GM12878 (cell line): ENCODE results near the gene TTL.

Experiments used
- BHLHE40 ChIP-seq, 2 experiments: fragments of 450-650 bp in 1 of 2; IDR thresholded peaks; 2 replicates each; pipeline ENCODE4 v1.6.1; 2011 to 2017; ENCODE audit warnings: low read depth in 2 of 2, borderline replicate concordance in 1 of 2, improper control_type of control experiment in 1 of 2, low read length in 1 of 2, mild to moderate bottlenecking in 1 of 2
- GABPA ChIP-seq: IDR thresholded peaks from 2 replicates; pipeline ENCODE4 v1.6.1; 2014; ENCODE audit warnings: antibody characterized with exemption, low read depth, mild to moderate bottlenecking, inconsistent platforms
- HCFC1 ChIP-seq: fragments of 150-350 bp; IDR thresholded peaks from 2 replicates; pipeline ENCODE4 v1.6.1; 2014; ENCODE audit warnings: low read length
- SREBF1 ChIP-seq: IDR thresholded peaks from 2 replicates; pipeline ENCODE4 v1.6.1; 2012; ENCODE audit warnings: mild to moderate bottlenecking, low read length
- USF1 ChIP-seq: IDR thresholded peaks from 2 replicates; pipeline ENCODE4 v1.6.1; 2011; ENCODE audit warnings: borderline replicate concordance, low read depth, mild to moderate bottlenecking, moderate library complexity, mixed read lengths, low read length; ENCODE audit not compliant: insufficient read depth; ENCODE audit errors: extremely low read length
- YY1 ChIP-seq: IDR thresholded peaks from 2 replicates; pipeline ENCODE4 v1.6.1; 2011; ENCODE audit warnings: low read depth, mild to moderate bottlenecking, low read length
- ZNF274 ChIP-seq: IDR thresholded peaks from one replicate; pipeline ENCODE4 v1.8.0; 2011; ENCODE audit not compliant: insufficient read length, insufficient read depth
- TF ChIP-seq, protein P1 (sequence below), 3 experiments: IDR thresholded peaks in 2 of 3; conservative IDR thresholded peaks in 1 of 3; 2 replicates each; pipeline ENCODE4 v1.5.1; 2011; ENCODE audit warnings: low read depth in 3 of 3, low read length in 3 of 3, mild to moderate bottlenecking in 3 of 3, control low read depth in 2 of 3, moderate library complexity in 2 of 3, inconsistent platforms in 1 of 3, mixed read lengths in 1 of 3; ENCODE audit not compliant: control insufficient read depth in 2 of 3, insufficient read depth in 1 of 3; ENCODE audit errors: extremely low read depth in 1 of 3

GRCh38 chr2:112547333-112547732, 65.4 kb downstream of the TTL start:
- no peak for TF ChIP-seq GABPA
- TF ChIP-seq YY1, result no peak
- TF ChIP-seq BHLHE40 (IDR thresholded peaks at IDR 0.05; ENCODE audit: borderline replicate concordance in 1 of 2, low read depth in 2 of 2, low read length in 1 of 2), result no peak
- TF ChIP-seq SREBF1, result no peak
- no peak for TF ChIP-seq HCFC1
- TF ChIP-seq, protein P1, sequence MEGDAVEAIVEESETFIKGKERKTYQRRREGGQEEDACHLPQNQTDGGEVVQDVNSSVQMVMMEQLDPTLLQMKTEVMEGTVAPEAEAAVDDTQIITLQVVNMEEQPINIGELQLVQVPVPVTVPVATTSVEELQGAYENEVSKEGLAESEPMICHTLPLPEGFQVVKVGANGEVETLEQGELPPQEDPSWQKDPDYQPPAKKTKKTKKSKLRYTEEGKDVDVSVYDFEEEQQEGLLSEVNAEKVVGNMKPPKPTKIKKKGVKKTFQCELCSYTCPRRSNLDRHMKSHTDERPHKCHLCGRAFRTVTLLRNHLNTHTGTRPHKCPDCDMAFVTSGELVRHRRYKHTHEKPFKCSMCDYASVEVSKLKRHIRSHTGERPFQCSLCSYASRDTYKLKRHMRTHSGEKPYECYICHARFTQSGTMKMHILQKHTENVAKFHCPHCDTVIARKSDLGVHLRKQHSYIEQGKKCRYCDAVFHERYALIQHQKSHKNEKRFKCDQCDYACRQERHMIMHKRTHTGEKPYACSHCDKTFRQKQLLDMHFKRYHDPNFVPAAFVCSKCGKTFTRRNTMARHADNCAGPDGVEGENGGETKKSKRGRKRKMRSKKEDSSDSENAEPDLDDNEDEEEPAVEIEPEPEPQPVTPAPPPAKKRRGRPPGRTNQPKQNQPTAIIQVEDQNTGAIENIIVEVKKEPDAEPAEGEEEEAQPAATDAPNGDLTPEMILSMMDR (IDR thresholded peaks at IDR 0.05 in 2 of 3, conservative IDR thresholded peaks at IDR 0.05 in 1 of 3; ENCODE audit: control insufficient read depth in 2 of 3, extremely low read depth in 1 of 3, insufficient read depth in 1 of 3, low read depth in 3 of 3, low read length in 3 of 3), result no peak
- no peak for TF ChIP-seq ZNF274
- no peak for TF ChIP-seq USF1
